OCI-LY7 (cell line): ENCODE measurements around the gene MACROD2.

Source experiments
- EZH2phosphoT487 ChIP-seq: fragments of 200-600 bp; sonication (generic); IDR thresholded peaks from 2 replicates; pipeline ENCODE4 v1.6.1; 2018; ENCODE audit warnings: low read depth, borderline replicate concordance, mild to moderate bottlenecking, mixed run types, antibody characterized with exemption, low read length, moderate library complexity, mixed read lengths
- TF ChIP-seq, protein P1 (sequence below): fragments of 200-600 bp; sonication (generic); conservative IDR thresholded peaks from 2 replicates; pipeline ENCODE4 v1.5.1; 2014; ENCODE audit warnings: mild to moderate bottlenecking, antibody characterized with exemption, low read length, moderate library complexity, mixed read lengths

DNA sequence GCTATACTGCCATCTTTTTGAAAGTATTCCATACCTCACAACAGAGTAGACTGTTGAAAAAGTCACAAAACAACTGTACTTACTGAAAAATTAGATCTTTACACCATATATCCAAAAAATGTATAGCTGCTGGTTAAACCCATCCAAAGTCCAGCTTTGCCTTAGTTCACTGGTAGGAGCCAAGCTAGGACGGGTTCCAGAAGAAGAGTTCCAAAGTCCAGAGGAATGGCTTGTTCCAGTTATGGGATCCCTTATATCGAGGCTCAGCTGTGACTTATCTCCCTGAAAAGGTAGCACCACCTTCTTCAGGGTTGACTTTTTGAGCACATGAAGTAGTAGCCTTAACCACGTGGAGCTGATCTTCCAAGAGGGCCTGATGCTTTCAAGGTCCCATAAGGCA is 578.4 kb downstream of the MACROD2 start:
- TF ChIP-seq, protein P1, sequence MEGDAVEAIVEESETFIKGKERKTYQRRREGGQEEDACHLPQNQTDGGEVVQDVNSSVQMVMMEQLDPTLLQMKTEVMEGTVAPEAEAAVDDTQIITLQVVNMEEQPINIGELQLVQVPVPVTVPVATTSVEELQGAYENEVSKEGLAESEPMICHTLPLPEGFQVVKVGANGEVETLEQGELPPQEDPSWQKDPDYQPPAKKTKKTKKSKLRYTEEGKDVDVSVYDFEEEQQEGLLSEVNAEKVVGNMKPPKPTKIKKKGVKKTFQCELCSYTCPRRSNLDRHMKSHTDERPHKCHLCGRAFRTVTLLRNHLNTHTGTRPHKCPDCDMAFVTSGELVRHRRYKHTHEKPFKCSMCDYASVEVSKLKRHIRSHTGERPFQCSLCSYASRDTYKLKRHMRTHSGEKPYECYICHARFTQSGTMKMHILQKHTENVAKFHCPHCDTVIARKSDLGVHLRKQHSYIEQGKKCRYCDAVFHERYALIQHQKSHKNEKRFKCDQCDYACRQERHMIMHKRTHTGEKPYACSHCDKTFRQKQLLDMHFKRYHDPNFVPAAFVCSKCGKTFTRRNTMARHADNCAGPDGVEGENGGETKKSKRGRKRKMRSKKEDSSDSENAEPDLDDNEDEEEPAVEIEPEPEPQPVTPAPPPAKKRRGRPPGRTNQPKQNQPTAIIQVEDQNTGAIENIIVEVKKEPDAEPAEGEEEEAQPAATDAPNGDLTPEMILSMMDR, result no peak
- no peak for TF ChIP-seq EZH2phosphoT487
